ENCODE measurements around the gene MLST8. TPM values are rescaled to one million over a fixed set of nuclear protein-coding genes. Genes with fewer than 3 reads are reported as not detected.

The MLST8 gene
- total RNA-seq, 2 experiments from 2014 or later = 70.0 to 70.7 TPM

DNA sequence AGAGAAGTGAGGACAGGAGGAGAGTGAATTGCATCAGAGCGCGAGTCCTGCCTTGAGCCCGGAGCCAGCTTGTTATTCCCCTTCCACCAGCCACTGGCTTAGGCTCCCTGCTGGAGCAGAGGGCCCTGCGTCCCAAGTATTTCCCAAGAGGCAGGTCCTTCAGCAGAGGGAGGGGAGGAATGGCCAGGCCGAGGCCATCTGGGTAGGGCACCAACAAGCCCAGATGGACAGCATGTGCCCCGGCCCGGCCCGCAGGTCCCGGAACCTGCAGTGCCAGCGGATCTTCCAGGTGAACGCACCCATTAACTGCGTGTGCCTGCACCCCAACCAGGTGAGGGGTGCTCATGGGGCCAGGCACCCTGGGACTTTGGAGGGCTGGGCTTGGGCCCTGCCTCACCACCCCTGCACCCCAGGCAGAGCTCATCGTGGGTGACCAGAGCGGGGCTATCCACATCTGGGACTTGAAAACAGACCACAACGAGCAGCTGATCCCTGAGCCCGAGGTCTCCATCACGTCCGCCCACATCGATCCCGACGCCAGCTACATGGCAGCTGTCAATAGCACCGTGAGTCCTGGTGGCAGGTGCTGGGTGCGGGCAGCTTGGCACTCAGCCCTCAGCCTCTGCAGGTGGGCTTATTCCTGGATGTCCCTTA, 1.7 kb downstream of the MLST8 start:
- H3K27ac Mint-ChIP-seq = peak overlapping the region; percentile 87
- TF ChIP-seq, protein P1, sequence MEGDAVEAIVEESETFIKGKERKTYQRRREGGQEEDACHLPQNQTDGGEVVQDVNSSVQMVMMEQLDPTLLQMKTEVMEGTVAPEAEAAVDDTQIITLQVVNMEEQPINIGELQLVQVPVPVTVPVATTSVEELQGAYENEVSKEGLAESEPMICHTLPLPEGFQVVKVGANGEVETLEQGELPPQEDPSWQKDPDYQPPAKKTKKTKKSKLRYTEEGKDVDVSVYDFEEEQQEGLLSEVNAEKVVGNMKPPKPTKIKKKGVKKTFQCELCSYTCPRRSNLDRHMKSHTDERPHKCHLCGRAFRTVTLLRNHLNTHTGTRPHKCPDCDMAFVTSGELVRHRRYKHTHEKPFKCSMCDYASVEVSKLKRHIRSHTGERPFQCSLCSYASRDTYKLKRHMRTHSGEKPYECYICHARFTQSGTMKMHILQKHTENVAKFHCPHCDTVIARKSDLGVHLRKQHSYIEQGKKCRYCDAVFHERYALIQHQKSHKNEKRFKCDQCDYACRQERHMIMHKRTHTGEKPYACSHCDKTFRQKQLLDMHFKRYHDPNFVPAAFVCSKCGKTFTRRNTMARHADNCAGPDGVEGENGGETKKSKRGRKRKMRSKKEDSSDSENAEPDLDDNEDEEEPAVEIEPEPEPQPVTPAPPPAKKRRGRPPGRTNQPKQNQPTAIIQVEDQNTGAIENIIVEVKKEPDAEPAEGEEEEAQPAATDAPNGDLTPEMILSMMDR (IDR thresholded peaks at IDR 0.05) = no peak

DNA sequence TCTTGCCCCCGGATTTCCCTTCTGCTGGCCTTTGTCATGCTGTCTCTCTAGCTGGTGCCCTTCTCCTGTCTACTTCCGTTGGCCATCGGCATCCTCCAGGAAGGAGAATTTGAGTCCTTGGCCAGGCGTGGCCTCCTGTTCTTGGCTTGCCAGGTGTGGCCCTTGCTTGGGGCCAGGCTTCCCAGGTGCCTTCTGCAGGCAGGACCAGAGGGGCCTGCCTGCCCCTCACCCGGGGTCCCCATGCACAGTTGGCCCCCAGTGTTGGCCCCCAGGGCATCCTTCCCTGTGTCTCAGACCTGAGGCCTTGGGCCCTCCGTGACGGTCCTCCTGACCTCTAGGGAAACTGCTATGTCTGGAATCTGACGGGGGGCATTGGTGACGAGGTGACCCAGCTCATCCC, 2.6 kb downstream of the MLST8 start:
- POLR2A ChIA-PET = interaction anchor here (1.3 to 10.2 kb wide), 3 partner anchors 44 to 243 kb away, joined by 3 to 95 read pairs (median 7); partner anchors contain the start of genes ECI1, RPS2 and TRAF7
- CTCF ChIA-PET = no interaction called here
- intact Hi-C loops (cut with micrococcal nuclease) = no loop called here
- no peak for DNase-seq
- no peaks in the 10 kb centered on the region for H3K9me3 Mint-ChIP-seq
- peak overlapping the region; percentile 57 for H3K27ac Mint-ChIP-seq
- TF ChIP-seq, protein P1 (IDR thresholded peaks at IDR 0.05) = no peak
- peaks cover 26% of the 10 kb centered on the region for H3K4me1 Mint-ChIP-seq (ENCODE audit: low read depth)
- peak overlapping the region; percentile 88 for H3K4me3 Mint-ChIP-seq
- peaks cover 38% of the 10 kb centered on the region for H3K36me3 Mint-ChIP-seq (ENCODE audit: low read depth)
- H3K27me3 Mint-ChIP-seq = no peaks in the 10 kb centered on the region
- no peak for ATAC-seq

More for the DNA sequence above, 1.7 kb downstream of the MLST8 start:
- DNase-seq = no peak
- POLR2A ChIA-PET = interaction anchor here (0.6 to 10.2 kb wide), 8 partner anchors 10 to 242 kb away, joined by 3 to 95 read pairs (median 6); partner anchors contain the start of genes CASKIN1, E4F1, ECI1 and RPS2
- Mint-ChIP-seq H3K9me3 (no peaks in the 10 kb centered on the region), H3K4me1 (ENCODE audit: low read depth) (peaks cover 20% of the 10 kb centered on the region), H3K4me3 (peak overlapping the region; percentile 88), H3K36me3 (ENCODE audit: low read depth) (peaks cover 31% of the 10 kb centered on the region), H3K27me3 (no peaks in the 10 kb centered on the region)
- intact Hi-C loops (cut with micrococcal nuclease) = no loop called here
- CTCF ChIA-PET = interaction anchor here (1.3 to 1.8 kb wide), 3 partner anchors 7 to 184 kb away, joined by 4 to 5 read pairs (median 4); partner anchors contain the start of gene PGP
- no peak for ATAC-seq

DNA sequence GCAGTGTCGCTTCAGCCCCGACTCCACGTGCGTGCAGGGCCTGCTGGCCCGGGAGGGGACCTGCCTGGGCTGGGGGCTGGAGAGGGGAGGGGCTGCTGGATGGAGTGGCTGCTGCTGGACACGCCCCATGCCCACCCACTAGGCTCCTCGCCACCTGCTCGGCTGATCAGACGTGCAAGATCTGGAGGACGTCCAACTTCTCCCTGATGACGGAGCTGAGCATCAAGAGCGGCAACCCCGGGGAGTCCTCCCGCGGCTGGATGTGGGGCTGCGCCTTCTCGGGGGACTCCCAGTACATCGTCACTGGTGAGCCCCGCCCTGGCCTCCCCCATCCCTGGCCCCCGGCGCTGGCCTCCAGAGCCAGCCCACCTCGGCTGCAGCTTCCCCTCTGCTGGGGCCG, 3.1 kb downstream of the MLST8 start:
- ChIA-PET POLR2A (interaction anchor here (2.4 to 10.2 kb wide), 2 partner anchors 43 to 53 kb away, joined by 7 to 95 read pairs; partner anchors contain the start of genes ECI1 and TRAF7), CTCF (no interaction called here)
- no peaks in the 10 kb centered on the region for H3K27me3 Mint-ChIP-seq
- TF ChIP-seq, protein P1 (IDR thresholded peaks at IDR 0.05) = no peak
- no peak for ATAC-seq
- intact Hi-C loops (cut with micrococcal nuclease) = no loop called here
- H3K4me3 Mint-ChIP-seq = no peak overlapping the region
- DNase-seq = no peak
- no peak overlapping the region for H3K27ac Mint-ChIP-seq
- H3K9me3 Mint-ChIP-seq = no peaks in the 10 kb centered on the region
- peaks cover 31% of the 10 kb centered on the region for H3K4me1 Mint-ChIP-seq (ENCODE audit: low read depth)
- peaks cover 40% of the 10 kb centered on the region for H3K36me3 Mint-ChIP-seq (ENCODE audit: low read depth)

DNA sequence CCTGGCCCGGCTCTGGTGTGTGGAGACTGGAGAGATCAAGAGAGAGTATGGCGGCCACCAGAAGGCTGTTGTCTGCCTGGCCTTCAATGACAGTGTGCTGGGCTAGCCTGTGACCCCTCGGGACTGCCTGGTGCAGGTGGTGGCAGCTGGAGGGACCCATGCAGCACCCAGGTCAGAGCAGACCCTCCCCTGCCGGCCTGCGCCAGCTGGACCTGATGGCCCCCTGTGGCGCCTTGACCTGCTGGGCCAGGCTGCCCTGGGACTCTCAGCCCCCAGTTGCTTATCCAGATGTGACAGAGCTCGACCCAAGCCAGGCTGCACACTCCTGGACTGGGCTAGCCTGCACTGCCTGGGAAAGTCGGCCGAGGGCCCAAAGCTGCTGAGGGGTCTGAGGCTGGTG, 3.5 kb downstream of the MLST8 start:
- DNase-seq = no peak
- no peaks in the 10 kb centered on the region for H3K27me3 Mint-ChIP-seq
- H3K27ac Mint-ChIP-seq = no peak overlapping the region
- intact Hi-C loops (cut with micrococcal nuclease) = no loop called here
- ATAC-seq = no peak
- peaks cover 33% of the 10 kb centered on the region for H3K4me1 Mint-ChIP-seq (ENCODE audit: low read depth)
- ChIA-PET CTCF (no interaction called here), POLR2A (interaction anchor here (10.2 kb wide), 1 partner anchor 54 kb away, joined by 95 read pairs; the partner anchor contains the start of gene TRAF7)
- TF ChIP-seq, protein P1 (IDR thresholded peaks at IDR 0.05) = no peak
- no peaks in the 10 kb centered on the region for H3K9me3 Mint-ChIP-seq
- peaks cover 45% of the 10 kb centered on the region for H3K36me3 Mint-ChIP-seq (ENCODE audit: low read depth)
- no peak overlapping the region for H3K4me3 Mint-ChIP-seq
